Stimulated activated CD4-positive, alpha-beta T cell treated with anti-CD3 and anti-CD28 coated beads, Interleukin-15, amount 100 ng/mL, for 24 hours (primary cell): ENCODE measurements around the gene KIR3DL3.
"Not testable (repeated sequence)": the region's sequence is repeated elsewhere in the genome, so short reads cannot be mapped to it uniquely, and the experiment has no call there.

ENCODE experiments used
- DNase-seq: peaks from one replicate; pipeline ENCODE4 v3.0.0-alpha.2; 2020

KIR3DL3 gene

DNA sequence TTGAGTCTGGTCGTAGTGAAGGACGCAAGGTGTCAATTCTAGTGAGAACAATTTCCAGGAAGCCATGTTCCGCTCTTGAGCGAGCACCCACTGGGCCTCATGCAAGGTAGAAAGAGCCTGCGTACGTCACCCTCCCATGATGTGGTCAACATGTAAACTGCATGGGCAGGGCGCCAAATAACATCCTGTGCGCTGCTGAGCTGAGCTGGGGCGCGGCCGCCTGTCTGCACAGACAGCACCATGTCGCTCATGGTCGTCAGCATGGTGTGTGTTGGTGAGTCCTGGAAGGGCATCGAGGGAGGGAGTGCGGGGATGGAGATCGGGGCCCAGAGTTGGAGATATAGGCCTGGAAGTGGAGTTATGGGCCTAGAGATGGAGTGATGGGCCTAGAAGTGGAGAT, 14.1 kb downstream of the KIR3DL3 start, which contains the start of gene KIR2DL3:
TSS of gene KIR2DL3 (plus strand) at position 208 of the 400 bp plus-strand sequence. CDS start at position 241, 33 bp downstream.
- DNase-seq = not testable (repeated sequence)

DNA sequence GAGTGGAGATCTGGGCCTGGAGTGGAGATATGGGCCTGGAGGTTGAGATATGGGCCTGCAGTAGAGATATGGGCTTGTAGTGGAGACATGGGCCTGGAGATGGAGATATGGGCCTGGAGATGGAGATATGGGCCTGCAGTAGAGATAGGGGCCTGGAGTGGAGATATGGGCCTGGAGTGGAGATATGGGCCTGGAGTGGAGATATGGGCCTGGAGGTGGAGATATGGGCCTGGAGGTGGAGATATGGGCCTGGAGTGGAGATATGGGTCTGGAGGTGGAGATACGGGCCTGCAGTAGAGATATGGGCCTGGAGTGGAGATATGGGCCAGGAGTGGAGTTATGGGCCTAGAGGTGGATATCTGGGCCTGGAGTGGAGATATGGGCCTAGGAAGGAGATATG, 14.5 kb downstream of the KIR3DL3 start:
- no peak for DNase-seq

DNA sequence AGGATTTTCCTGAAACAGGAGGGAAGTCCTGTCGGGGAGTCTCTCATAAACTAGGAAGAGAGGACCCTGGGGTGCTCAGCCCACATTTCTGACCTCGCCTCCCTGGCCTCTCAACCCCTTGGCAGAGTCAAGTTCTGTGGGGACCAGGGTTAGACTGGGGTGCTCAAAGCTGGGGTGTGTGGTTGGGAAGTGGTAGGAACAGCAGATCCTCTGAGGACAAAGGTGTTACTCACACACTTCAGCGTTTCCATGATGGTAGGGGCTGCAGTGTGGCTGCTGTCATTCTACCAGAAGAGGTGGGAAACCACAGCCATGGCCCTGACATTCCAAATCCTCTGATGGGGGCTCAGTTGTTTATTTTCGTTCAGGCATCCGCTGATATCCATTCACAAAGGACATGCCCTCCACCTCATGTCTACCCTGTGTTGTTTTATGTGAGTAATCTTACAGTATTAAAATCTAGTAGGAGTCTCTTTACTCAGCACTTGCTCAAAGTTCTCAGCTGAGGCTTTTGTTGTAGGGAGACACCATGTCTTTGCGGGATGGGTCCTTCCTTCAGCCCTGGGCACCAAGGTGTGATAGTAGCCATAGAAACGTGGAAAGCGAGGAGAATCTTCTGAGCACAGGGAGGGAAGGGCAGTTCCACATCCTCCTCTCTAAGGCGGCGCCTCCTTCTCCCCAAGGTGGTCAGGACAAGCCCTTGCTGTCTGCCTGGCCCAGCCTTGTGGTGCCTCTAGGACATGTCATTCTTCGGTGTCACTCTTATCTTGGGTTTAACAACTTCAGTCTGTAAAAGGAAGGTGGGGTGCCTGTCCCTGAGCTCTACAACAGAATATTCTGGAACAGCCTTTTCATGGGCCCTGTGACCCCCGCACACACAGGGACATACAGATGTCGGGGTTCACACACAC, 15.6 kb downstream of the KIR3DL3 start:
- DNase-seq = no peak

DNA sequence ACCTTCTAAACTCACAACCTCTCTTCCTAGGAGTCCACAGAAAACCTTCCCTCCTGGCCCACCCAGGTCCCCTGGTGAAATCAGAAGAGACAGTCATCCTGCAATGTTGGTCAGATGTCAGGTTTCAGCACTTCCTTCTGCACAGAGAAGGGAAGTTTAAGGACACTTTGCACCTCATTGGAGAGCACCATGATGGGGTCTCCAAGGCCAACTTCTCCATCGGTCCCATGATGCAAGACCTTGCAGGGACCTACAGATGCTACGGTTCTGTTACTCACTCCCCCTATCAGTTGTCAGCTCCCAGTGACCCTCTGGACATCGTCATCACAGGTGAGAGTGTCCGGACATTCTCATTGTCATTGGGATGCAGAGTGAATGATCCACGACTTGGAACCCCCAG, 17.7 kb downstream of the KIR3DL3 start:
- not testable (repeated sequence) for DNase-seq

DNA sequence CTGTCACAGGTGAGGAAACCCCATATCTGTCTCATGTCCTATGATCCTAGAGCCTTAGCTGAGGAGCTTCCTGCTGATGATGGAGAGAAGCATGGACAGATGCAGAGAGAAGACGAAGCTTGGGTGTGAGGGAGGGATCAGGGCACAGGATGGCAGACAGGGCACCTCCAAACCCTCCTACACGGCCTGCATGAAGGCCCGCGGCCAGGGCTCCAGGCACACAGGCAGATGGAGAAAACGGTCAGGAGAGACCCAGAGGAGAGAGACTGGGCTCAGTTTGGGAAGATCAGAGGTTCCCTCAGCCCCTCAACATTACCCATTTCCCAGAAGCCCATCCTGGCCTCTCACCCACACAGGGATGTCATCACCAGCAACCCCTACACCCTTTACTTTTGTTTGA, 19.8 kb downstream of the KIR3DL3 start:
- DNase-seq = not testable (repeated sequence)

DNA sequence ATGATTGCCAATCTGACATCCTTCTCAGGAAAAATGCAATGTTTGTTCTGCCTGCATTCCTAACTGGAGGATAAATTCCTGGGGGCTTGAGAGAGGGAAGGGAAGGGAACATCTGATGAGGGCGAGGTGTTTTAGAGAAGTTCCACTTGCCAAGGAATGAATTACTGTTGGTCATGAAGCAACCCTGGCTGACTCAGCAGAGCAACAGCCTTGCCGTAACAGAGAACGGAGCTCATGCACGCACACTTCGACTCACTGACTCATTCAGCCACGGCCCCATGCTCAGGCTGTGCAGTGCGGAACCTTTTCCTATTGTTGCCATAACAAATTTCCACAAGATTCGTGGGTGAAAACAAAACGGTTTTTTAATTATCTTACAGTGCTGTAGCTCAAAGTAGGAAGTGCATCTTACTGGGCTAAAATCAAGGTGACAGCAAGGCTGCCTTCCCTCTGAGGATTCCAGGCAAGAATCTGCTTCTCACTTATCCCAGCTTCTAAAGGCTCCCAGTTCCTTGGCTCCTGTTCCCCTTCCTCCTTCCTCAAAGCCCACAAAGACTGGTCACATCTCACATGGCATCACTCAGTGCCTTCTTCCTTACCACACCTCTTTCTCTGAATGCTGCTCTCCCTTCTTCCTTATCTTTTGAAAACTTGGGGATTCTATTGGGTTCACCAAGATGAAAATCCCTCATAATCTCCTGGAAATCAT, 23.5 kb downstream of the KIR3DL3 start:
- not testable (repeated sequence) for DNase-seq

DNA sequence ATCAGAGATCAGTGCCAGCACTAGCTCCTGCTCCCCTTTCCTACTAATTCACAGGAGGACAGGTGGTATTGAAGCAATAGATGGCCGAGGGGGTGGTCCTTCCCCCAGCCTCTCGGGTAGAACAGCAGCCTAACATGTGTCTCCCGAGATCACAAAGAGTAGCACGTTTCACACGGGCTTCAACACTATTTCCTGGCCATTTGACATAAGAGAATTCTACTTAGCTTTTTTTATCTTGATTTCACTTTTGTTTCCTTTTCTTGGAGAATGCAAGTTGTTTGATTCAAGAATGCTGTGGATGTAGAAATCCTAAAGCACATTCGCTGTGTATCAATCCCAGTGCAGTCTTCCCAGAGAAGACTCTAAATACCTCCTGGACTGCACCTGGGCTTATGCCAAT, 26.0 kb downstream of the KIR3DL3 start:
- not testable (repeated sequence) for DNase-seq

DNA sequence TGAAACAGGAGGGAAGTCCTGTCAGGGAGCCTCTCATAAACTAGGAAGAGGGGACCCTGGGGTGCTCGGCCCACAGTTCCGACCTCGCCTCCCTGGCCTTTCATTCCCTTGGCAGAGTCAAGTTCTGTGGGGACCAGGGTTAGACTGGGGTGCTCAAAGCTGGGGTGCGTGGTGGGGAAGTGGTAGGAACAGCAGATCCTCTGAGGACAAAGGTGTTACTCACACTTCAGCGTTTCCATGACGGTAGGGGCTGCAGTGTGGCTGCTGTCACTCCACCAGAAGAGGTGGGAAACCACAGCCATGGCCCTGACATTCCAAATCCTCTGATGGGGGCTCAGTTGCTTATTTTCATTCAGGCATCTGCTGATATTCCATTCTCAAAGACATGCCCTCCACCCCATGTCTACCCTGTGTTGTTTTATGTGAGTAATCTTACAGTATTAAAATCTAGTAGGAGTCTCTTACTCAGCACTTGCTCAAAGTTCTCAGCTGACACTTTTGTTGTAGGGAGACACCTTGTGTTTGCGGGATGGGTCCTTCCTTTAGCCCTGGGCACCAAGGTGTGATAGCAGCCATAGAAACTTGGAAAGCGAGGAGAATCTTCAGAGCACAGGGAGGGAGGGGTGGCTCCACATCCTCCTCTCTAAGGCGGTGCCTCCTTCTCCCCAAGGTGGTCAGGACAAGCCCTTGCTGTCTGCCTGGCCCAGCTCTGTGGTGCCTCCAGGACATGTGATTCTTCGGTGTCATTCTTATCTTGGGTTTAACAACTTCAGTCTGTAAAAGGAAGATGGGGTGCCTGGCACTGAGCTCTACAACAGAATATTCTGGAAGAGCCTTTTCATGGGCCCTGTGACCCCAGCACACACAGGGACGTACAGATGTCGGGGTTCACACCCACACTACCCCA, 32.2 kb downstream of the KIR3DL3 start:
- DNase-seq = not testable (repeated sequence)

DNA sequence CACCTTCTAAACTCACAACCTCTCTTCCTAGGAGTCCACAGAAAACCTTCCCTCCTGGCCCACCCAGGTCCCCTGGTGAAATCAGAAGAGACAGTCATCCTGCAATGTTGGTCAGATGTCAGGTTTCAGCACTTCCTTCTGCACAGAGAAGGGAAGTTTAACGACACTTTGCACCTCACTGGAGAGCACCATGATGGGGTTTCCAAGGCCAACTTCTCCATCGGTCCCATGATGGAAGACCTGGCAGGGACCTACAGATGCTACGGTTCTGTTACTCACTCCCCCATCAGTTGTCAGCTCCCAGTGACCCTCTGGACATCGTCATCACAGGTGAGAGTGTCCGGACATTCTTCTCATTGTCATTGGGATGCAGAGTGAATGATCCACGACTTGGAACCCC, 34.3 kb downstream of the KIR3DL3 start:
- not testable (repeated sequence) for DNase-seq

DNA sequence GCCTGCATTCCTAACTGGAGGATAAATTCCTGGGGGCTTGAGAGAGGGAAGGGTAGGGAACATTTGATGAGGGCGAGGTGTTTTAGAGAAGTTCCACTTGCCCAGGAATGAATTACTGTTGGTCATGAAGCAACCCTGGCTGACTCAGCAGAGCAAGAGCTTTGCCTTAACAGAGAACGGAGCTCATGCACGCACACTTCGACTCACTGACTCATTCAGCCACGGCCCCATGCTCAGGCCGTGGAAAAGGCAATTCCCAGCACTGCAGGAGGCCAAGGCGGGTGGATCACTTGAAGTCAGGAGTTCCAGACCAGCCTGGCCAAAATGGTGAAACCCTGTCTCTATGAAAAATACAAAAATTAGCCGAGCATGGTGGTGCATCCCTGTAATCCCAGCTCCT, 40.0 kb downstream of the KIR3DL3 start:
- DNase-seq = not testable (repeated sequence)

DNA sequence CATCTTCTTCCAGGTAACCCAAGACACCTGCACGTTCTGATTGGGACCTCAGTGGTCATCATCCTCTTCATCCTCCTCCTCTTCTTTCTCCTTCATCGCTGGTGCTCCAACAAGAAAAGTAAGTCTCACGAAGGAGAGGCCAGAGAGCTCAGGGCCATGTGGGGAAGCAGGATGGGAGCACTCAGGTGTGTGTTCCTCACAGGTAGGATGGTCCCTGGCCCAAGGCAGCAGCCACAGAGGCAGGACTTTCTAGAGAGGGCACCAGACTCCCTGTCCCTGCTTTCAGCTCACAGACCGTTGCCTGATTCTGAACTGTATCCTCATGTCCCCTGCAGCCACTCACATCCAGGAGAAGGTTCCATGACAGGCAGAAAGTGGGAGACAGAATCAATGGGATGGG, 42.2 kb downstream of the KIR3DL3 start:
- not testable (repeated sequence) for DNase-seq

DNA sequence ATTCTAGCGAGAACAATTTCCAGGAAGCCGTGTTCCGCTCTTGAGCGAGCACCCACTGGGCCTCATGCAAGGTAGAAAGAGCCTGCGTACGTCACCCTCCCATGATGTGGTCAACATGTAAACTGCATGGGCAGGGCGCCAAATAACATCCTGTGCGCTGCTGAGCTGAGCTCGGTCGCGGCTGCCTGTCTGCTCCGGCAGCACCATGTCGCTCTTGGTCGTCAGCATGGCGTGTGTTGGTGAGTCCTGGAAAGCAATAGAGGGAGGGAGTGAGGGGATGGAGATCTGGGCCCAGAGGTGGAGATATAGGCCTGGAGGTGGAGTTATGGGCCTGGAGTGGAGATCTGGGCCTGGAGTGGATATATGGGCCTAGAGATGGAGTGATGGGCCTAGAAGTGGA, 45.4 kb downstream of the KIR3DL3 start, which contains the start of gene KIR2DL1:
TSS of gene KIR2DL1 (plus strand) at position 148 of the 400 bp plus-strand sequence. CDS start at position 206, 58 bp downstream.
- not testable (repeated sequence) for DNase-seq

DNA sequence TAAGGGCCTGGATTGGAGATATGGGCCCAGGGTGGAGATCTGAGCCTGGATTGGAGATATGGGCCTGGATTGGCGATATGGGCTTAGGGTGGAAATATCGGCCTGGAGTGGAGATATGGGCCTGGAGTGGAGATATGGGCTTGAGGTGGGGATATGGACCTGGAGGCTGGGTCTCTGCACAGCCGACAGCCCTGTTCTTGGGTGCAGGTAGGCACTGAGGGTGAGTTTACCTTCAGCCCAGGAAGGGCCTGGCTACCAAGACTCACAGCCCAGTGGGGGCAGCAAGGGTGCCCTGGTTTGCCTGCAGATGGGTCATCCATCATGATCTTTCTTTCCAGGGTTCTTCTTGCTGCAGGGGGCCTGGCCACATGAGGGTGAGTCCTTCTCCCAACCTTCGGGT, 46.3 kb downstream of the KIR3DL3 start:
- DNase-seq = not testable (repeated sequence)

DNA sequence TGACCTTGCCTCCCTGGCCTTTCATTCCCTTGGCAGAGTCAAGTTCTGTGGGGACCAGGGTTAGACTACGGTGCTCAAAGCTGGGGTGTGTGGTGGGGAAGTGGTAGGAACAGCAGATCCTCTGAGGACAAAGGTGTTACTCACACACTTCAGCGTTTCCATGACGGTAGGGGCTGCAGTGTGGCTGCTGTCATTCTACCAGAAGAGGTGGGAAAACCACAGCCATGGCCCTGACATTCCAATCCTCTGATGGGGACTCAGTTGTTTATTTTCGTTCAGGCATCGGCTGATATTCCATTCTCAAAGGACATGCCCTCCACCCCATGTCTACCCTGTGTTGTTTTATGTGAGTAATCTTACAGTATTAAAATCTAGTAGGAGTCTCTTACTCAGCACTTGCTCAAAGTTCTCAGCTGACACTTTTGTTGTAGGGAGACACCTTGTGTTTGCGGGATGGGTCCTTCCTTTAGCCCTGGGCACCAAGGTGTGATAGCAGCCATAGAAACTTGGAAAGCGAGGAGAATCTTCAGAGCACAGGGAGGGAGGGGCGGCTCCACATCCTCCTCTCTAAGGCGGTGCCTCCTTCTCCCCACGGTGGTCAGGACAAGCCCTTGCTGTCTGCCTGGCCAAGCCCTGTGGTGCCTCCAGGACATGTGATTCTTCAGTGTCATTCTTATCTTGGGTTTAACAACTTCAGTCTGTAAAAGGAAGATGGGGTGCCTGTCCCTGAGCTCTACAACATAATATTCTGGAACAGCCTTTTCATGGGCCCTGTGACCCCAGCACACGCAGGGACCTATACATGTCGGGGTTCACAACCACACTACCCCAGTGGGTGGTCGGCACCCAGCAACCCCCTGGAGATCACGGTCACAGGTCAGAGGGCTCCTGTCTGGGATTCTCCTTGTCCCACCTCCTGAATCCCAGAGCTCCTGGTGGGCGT, 47.0 kb downstream of the KIR3DL3 start:
- DNase-seq = not testable (repeated sequence)

DNA sequence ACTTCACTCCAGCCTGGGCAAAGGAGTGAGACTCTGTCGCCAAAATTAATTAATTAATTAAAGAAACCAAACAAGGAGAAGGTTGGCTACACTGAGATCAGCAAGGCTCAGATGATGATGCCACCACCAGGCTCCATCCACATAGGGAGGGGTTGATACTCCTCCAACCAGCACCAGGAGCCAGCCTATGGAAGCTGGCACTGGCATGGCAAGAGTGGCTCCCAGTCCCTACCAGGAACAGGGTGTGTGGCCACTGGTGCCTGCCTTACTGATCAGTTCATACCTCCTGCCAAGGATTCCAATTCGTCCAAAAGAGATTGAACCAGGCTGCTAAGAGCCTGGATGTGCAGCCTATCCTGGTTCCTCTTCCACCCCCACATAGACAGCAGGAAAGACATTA, 48.4 kb downstream of the KIR3DL3 start:
- DNase-seq = not testable (repeated sequence)

DNA sequence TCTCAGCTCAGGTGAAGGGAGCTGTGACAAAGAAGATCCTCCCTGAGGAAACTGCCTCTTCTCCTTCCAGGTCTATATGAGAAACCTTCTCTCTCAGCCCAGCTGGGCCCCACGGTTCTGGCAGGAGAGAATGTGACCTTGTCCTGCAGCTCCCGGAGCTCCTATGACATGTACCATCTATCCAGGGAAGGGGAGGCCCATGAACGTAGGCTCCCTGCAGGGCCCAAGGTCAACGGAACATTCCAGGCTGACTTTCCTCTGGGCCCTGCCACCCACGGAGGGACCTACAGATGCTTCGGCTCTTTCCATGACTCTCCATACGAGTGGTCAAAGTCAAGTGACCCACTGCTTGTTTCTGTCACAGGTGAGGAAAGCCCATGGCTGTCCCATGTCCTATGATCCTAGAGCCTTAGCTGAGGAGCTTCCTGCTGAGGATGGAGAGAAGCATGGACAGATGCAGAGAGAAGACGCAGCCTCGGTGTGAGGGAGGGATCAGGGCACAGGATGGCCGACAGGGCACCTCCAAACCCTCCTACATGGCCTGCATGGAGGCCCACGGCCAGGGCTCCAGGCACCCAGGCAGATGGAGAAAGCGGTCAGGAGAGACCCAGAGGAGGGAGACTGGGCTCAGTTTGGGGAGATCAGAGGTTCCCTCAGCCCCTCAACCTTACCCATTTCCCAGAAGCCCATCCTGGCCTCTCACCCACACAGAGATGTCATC, 51.0 kb downstream of the KIR3DL3 start:
- DNase-seq = not testable (repeated sequence)

DNA sequence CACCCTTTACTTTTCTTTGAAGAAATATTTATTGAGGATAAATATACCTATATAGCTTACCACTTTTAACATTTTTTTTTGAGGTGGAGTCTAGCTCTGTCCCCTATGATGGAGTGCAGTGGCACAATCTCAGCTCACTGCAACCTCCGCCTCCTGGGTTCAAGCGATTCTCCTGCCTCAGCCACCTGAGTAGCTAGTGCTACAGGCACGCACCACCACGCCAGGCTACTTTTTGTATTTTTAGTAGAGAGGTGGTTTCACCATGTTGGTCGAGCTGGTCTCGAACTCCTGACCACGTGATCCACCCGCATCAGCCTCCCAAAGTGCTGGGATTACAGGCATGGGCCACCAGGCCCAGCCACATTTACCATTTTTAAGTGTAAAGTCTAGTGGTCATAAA, 51.6 kb downstream of the KIR3DL3 start:
- DNase-seq = not testable (repeated sequence)

DNA sequence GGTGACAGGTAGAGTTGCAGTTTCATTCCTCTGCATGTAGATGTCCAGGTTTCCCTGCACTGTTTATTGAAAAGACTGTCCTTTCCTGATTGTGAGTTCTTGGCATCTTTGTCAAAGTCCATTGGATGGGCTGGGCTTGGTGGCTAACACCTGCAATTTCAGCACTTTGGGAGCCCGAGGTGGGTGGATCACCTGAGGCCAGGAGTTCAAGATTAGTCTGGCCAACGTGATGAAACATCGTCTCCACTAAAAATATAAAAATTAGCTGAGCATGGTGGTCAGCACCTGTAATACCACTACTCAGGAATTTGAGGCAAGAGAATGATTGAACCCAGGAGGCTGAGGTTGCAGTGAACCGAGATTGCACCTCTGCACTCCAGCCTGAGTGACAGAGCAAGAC, 53.6 kb downstream of the KIR3DL3 start:
- DNase-seq = not testable (repeated sequence)

DNA sequence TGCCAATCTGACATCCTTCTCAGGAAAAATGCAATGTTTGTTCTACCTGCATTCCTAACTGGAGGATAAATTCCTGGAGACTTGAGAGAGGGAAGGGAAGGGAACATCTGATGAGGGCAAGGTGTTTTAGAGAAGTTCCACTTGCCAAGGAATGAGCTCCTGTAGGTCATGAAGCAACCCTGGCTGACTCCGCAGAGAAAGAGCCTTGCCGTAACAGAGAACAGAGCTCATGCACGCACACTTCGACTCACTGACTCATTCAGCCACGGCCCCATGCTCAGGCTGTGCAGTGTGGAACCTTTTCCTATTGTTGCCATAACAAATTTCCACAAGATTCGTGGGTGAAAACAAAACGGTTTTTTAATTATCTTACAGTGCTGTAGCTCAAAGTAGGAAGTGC, 54.7 kb downstream of the KIR3DL3 start:
- not testable (repeated sequence) for DNase-seq

DNA sequence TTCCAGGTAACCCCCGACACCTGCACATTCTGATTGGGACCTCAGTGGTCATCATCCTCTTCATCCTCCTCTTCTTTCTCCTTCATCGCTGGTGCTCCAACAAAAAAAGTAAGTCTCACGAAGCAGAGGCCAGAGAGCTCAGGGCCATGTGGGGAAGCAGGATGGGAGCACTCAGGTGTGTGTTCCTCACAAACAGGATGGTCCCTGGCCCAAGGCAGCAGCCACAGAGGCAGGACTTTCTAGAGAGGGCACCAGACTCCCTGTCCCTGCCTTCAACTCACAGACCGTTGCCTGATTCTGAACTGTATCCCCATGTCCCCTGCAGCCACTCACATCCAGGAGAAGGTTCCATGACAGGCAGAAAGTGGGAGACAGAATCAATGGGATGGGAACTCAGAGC, 58.7 kb downstream of the KIR3DL3 start:
- not testable (repeated sequence) for DNase-seq
